ENCODE data around the gene DCAF10.
"Not testable (repeated sequence)": the region's sequence is repeated elsewhere in the genome, so short reads cannot be mapped to it uniquely, and the experiment has no call there.

DNA sequence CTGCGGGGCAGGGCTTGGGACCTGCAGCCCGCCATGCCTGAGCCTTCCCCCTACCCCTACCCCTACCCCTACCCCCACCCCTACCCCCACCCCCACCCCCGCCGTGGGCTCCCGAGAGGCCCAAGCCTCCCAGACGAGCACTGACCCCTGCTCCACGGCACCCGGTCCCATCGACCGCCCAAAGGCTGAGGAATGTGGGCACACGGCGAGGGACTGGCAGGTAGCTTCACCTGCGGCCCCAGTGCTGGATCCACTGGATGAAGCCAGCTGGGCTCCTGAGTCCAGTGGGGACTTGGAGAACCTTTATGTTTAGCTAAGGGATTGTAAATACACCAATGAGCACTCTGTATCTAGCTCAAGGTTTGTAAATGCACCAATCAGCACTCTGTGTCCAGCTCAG, 48.5 kb upstream of the DCAF10 start:
- TF ChIP-seq POLR2A (IDR thresholded peaks at IDR 0.05); POLR2AphosphoS5 (IDR thresholded peaks at IDR 0.05; ENCODE audit: insufficient read depth in 1 of 2, low read depth in 1 of 2): not testable (repeated sequence)
- TF ChIP-seq, protein P1, sequence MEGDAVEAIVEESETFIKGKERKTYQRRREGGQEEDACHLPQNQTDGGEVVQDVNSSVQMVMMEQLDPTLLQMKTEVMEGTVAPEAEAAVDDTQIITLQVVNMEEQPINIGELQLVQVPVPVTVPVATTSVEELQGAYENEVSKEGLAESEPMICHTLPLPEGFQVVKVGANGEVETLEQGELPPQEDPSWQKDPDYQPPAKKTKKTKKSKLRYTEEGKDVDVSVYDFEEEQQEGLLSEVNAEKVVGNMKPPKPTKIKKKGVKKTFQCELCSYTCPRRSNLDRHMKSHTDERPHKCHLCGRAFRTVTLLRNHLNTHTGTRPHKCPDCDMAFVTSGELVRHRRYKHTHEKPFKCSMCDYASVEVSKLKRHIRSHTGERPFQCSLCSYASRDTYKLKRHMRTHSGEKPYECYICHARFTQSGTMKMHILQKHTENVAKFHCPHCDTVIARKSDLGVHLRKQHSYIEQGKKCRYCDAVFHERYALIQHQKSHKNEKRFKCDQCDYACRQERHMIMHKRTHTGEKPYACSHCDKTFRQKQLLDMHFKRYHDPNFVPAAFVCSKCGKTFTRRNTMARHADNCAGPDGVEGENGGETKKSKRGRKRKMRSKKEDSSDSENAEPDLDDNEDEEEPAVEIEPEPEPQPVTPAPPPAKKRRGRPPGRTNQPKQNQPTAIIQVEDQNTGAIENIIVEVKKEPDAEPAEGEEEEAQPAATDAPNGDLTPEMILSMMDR (IDR thresholded peaks at IDR 0.05): not testable (repeated sequence)

All from vagina (tissue), 2 donors.